Panc1 (cell line): Measurements from ENCODE around the gene CCDC38. TPM values are rescaled to one million over a fixed set of nuclear protein-coding genes. Genes with fewer than 3 reads are reported as not detected.

ENCODE experiments used
- ATAC-seq: fragments of 200-7000 bp; cut with Tn5 transposase; 2 replicates; pipeline ENCODE4 v1.9.1; 2020; ENCODE audit warnings: mild to moderate bottlenecking, moderate library complexity
- BruUV-seq: library from RNA; stranded (reverse); fragments of 400-500 nt; replicated peaks from 2 replicates; lab custom pipeline; 2021; lab: Mats Ljungman, UMichigan
- CTCF ChIA-PET: fragments of 300-600 bp; sonication (Branson Sonifier 250); formaldehyde crosslinking; loops from one replicate; lab custom pipeline; 2022; ENCODE audit warnings: antibody characterized with exemption; lab: Charles Lee
- POLR2A ChIA-PET: fragments of 300-600 bp; sonication (Branson Sonifier 250); formaldehyde crosslinking; loops from one replicate; lab custom pipeline; 2022; ENCODE audit warnings: antibody characterized with exemption; lab: Charles Lee
- DNase-seq: peaks from one replicate; pipeline ENCODE4 v3.0.0-alpha.2; 2010; ENCODE audit warnings: low read depth, low spot score
- H3K27ac ChIP-seq: 2 replicates; pipeline ENCODE4 v1.5.1; 2011; ENCODE audit warnings: mild to moderate bottlenecking, low read length, inconsistent platforms
- H3K27me3 ChIP-seq: fragments of 200-500 bp; sonication (Bioruptor generic); 2 replicates; pipeline ENCODE4 v1.6.0; 2014; ENCODE audit warnings: low read length, inconsistent platforms; ENCODE audit not compliant: control insufficient read depth, insufficient read depth
- H3K36me3 ChIP-seq: fragments of 200-500 bp; sonication (Bioruptor generic); 2 replicates; pipeline ENCODE4 v1.5.1; 2014; ENCODE audit warnings: inconsistent platforms, mild to moderate bottlenecking, low read length, moderate library complexity; ENCODE audit not compliant: control insufficient read depth, insufficient read depth
- H3K4me1 ChIP-seq: 2 replicates; pipeline ENCODE4 v1.5.1; 2011; ENCODE audit warnings: inconsistent platforms, mild to moderate bottlenecking, low read length, moderate library complexity; ENCODE audit not compliant: control insufficient read depth, insufficient read depth
- H3K4me3 ChIP-seq, 2 experiments: 2 replicates each; pipeline ENCODE4 v1.5.1; 2011 to 2012; ENCODE audit warnings: low read depth in 2 of 2, low read length in 2 of 2, mild to moderate bottlenecking in 2 of 2, inconsistent platforms in 1 of 2, moderate library complexity in 1 of 2
- H3K9me3 ChIP-seq: fragments of 200-500 bp; sonication (Bioruptor generic); 2 replicates; pipeline ENCODE4 v1.5.1; 2014; ENCODE audit warnings: low read depth, mild to moderate bottlenecking, inconsistent platforms, low read length, moderate library complexity; ENCODE audit not compliant: control insufficient read depth, insufficient read depth
- POLR2AphosphoS5 ChIP-seq: IDR thresholded peaks from 2 replicates; pipeline ENCODE4 v1.6.1; 2012; ENCODE audit warnings: mild to moderate bottlenecking, low read depth, low read length, moderate library complexity
- REST ChIP-seq, 2 experiments: IDR thresholded peaks; 2 replicates each; pipeline ENCODE4 v1.6.1; 2011 to 2012; ENCODE audit warnings: low read depth in 2 of 2, control low read depth in 1 of 2, low read length in 1 of 2, mild to moderate bottlenecking in 1 of 2, moderate library complexity in 1 of 2; ENCODE audit not compliant: insufficient read depth in 1 of 2
- SIN3A ChIP-seq: IDR thresholded peaks from 2 replicates; pipeline ENCODE4 v1.6.1; 2012; ENCODE audit warnings: low read depth, mild to moderate bottlenecking, low read length, moderate library complexity, borderline replicate concordance; ENCODE audit not compliant: insufficient read depth
- TCF7L2 ChIP-seq: IDR thresholded peaks from 2 replicates; pipeline ENCODE4 v1.6.1; 2011; ENCODE audit warnings: mild to moderate bottlenecking, low read depth, low read length, inconsistent platforms
- in situ Hi-C: cut with HindIII; loops from 2 replicates; pipeline ENCODE4 v1.10.0; 2016; ENCODE audit warnings: low sequenced_read_pairs, low pct_unique_long_range_greater_than_20kb
- intact Hi-C: fragments of 100-400 bp; cut with micrococcal nuclease; formaldehyde crosslinking; loops from one replicate; pipeline ENCODE4 v1.10.0; 2022; ENCODE audit not compliant: unreplicated experiment
- total RNA-seq: library from RNA; stranded (reverse); gene quantifications from one replicate; pipeline ENCODE4 v1.2.1, GENCODE V29; 2021; ENCODE audit not compliant: unreplicated experiment
- TF ChIP-seq, protein P1 (sequence below): fragments of 450-650 bp; IDR thresholded peaks from 2 replicates; pipeline ENCODE4 v1.5.1; 2017; ENCODE audit warnings: mild to moderate bottlenecking

CCDC38 gene
- total RNA-seq, 1 experiment from 2014 or later = not detected

DNA sequence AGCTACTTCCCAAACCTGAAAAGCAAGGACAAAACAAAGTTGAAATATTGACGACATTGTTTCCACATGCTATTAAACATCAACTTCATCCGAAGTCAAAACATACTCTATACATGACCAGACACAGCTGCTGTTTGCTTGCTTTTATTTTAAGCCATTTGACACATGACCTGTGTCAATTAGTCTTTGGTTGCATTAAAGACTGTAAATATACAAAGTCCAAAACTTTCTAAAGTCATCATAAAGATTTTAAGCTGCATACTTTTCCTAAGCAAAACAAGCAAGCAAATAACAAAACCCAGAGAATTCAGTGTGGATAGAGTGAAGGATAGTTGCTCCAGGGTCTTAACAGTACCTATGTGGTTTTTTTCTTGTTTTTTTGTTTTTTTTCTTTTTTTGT, 31.9 kb upstream of the CCDC38 start:
- no peak for ATAC-seq
- no TSS peak for BruUV-seq
- peaks cover 2% of the 10 kb centered on the region; the same call in 1 of the 2 replicates for H3K27me3 ChIP-seq
- H3K4me3 ChIP-seq = no peak overlapping the region
- POLR2A ChIA-PET = interaction anchor here (0.6 kb wide), 1 partner anchor 432 kb away, joined by 3 read pairs; no protein-coding TSS in a partner anchor
- DNase-seq = no peak
- H3K27ac ChIP-seq = no peak overlapping the region
- H3K4me1 ChIP-seq = no peaks in the 10 kb centered on the region
- no peaks in the 10 kb centered on the region for H3K36me3 ChIP-seq
- H3K9me3 ChIP-seq = no peaks in the 10 kb centered on the region
- TF ChIP-seq, protein P1, sequence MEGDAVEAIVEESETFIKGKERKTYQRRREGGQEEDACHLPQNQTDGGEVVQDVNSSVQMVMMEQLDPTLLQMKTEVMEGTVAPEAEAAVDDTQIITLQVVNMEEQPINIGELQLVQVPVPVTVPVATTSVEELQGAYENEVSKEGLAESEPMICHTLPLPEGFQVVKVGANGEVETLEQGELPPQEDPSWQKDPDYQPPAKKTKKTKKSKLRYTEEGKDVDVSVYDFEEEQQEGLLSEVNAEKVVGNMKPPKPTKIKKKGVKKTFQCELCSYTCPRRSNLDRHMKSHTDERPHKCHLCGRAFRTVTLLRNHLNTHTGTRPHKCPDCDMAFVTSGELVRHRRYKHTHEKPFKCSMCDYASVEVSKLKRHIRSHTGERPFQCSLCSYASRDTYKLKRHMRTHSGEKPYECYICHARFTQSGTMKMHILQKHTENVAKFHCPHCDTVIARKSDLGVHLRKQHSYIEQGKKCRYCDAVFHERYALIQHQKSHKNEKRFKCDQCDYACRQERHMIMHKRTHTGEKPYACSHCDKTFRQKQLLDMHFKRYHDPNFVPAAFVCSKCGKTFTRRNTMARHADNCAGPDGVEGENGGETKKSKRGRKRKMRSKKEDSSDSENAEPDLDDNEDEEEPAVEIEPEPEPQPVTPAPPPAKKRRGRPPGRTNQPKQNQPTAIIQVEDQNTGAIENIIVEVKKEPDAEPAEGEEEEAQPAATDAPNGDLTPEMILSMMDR = no peak
- TF ChIP-seq REST (IDR thresholded peaks at IDR 0.05; ENCODE audit: insufficient read depth in 1 of 2, low read depth in 2 of 2, low read length in 1 of 2) (no peak), POLR2AphosphoS5 (no peak), SIN3A (no peak), TCF7L2 (no peak)
- intact Hi-C loops = no loop called here
- CTCF ChIA-PET = no interaction called here
- in situ Hi-C loops = no loop called here

DNA sequence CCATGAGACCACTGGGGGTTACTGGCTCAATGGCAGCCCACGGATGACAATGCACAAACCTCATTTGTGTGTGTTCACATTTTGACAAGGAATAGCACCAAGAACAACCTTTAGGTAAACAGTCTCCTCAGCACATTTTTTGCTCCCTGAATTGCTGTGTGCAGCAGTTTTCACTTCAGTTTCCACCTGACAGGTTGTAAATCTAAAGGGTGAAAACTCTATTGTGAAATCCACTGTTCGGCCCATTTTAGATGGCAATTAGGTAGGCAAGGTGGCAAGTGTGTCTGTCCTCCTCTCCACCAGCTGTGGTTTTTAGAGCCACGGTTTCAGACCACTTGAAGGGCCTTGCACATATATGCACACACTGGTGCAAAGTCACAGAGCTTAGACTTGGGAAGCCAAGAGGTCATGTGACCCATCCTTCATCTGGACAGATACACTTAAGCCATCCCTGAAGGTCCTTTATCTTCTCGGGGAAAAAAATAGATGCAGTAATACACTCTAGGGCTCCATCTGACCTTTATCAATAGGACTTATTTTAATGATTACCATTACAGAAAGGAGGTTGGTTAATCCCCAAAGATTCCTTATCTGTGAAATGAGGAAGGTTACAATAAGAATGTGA, 30.5 kb upstream of the CCDC38 start:
- in situ Hi-C loops = no loop called here
- ChIA-PET CTCF (interaction anchor here (0.6 kb wide), 1 partner anchor 160 kb away, joined by 4 read pairs; no protein-coding TSS in a partner anchor), POLR2A (no interaction called here)
- TF ChIP-seq, protein P1 = no peak
- no peak overlapping the region for H3K27ac ChIP-seq
- no peaks in the 10 kb centered on the region for H3K9me3 ChIP-seq
- no TSS peak for BruUV-seq
- DNase-seq (no peak), ATAC-seq (no peak)
- no peaks in the 10 kb centered on the region for H3K27me3 ChIP-seq
- H3K36me3 ChIP-seq = no peaks in the 10 kb centered on the region
- intact Hi-C loops = no loop called here
- H3K4me3 ChIP-seq = no peak overlapping the region
- H3K4me1 ChIP-seq = no peaks in the 10 kb centered on the region
